Smooth muscle cell (in vitro differentiated cells): Measurements from ENCODE around the gene CYSTM1. TPM values are rescaled to one million over a fixed set of nuclear protein-coding genes. Genes with fewer than 3 reads are reported as not detected.

ENCODE experiments used
- DNase-seq: peaks from one replicate; lab custom pipeline; 2025; ENCODE audit not compliant: unreplicated experiment; lab: John Stamatoyannopoulos, UW
- H2AFZ ChIP-seq: fragments of 200-600 bp; sonication (generic); 2 replicates; pipeline ENCODE4 v1.6.0; 2016; ENCODE audit warnings: antibody characterized with exemption, low read depth, mild to moderate bottlenecking
- H3F3A ChIP-seq: fragments of 200-600 bp; sonication (generic); 2 replicates; pipeline ENCODE4 v1.6.0; 2017; ENCODE audit warnings: antibody characterized with exemption, low read depth
- H3K27ac ChIP-seq: fragments of 200-600 bp; sonication (generic); 2 replicates; pipeline ENCODE4 v1.5.1; 2016; ENCODE audit warnings: low read depth, mild to moderate bottlenecking
- H3K27me3 ChIP-seq: fragments of 200-600 bp; sonication (generic); 2 replicates; pipeline ENCODE4 v1.6.1; 2016; ENCODE audit warnings: low read depth, mild to moderate bottlenecking
- H3K36me3 ChIP-seq: fragments of 200-600 bp; sonication (generic); 2 replicates; pipeline ENCODE4 v1.5.1; 2016; ENCODE audit warnings: low read depth
- H3K4me1 ChIP-seq: fragments of 200-600 bp; sonication (generic); 2 replicates; pipeline ENCODE4 v1.5.1; 2016; ENCODE audit warnings: low read depth
- H3K4me2 ChIP-seq: fragments of 200-600 bp; sonication (generic); 2 replicates; pipeline ENCODE4 v1.6.0; 2016; ENCODE audit warnings: mild to moderate bottlenecking
- H3K4me3 ChIP-seq: fragments of 200-600 bp; sonication (generic); 2 replicates; pipeline ENCODE4 v1.5.1; 2016; ENCODE audit warnings: mild to moderate bottlenecking
- H3K79me2 ChIP-seq: fragments of 200-600 bp; sonication (generic); 2 replicates; pipeline ENCODE4 v1.6.0; 2016; ENCODE audit warnings: low read depth, mild to moderate bottlenecking
- H3K9ac ChIP-seq: fragments of 200-600 bp; sonication (generic); 2 replicates; pipeline ENCODE4 v1.6.0; 2016; ENCODE audit warnings: low read depth
- H3K9me3 ChIP-seq: fragments of 200-600 bp; sonication (generic); replicated peaks from 2 replicates; pipeline ENCODE4 v1.5.1; 2016; ENCODE audit warnings: low read depth
- H4K20me1 ChIP-seq: fragments of 200-600 bp; sonication (generic); 2 replicates; pipeline ENCODE4 v1.6.0; 2016; ENCODE audit warnings: low read depth
- WGBS: methylation state at CpG from one replicate; pipeline ENCODE4 v1.1.7; 2016; ENCODE audit warnings: low lambda C conversion rate; 5-methylcytosine and 5-hydroxymethylcytosine counted together
- polyA plus RNA-seq: library from polyadenylated mRNA; unstranded; fragments of >200 nt; fragmentation: Nextera tagmentation; extraction: Ambion mirVana; gene quantifications from 2 replicates; pipeline ENCODE4 v1.2.1, GENCODE V29; 2016
- total RNA-seq: library from RNA; depleted of rRNA; stranded (reverse); fragments of >200 nt; gene quantifications from 2 replicates; pipeline ENCODE4 v1.2.3, GENCODE V29; 2014
- TF ChIP-seq, protein P1 (sequence below): fragments of 200-600 bp; sonication (generic); IDR thresholded peaks from 2 replicates; pipeline ENCODE4 v1.5.1; 2017; ENCODE audit warnings: borderline replicate concordance, mild to moderate bottlenecking, antibody characterized with exemption; ENCODE audit not compliant: insufficient read depth, poor library complexity, severe bottlenecking

The CYSTM1 gene
- total and polyA plus RNA-seq, 2 experiments from 2014 or later: 23.5 to 45.6 TPM

DNA sequence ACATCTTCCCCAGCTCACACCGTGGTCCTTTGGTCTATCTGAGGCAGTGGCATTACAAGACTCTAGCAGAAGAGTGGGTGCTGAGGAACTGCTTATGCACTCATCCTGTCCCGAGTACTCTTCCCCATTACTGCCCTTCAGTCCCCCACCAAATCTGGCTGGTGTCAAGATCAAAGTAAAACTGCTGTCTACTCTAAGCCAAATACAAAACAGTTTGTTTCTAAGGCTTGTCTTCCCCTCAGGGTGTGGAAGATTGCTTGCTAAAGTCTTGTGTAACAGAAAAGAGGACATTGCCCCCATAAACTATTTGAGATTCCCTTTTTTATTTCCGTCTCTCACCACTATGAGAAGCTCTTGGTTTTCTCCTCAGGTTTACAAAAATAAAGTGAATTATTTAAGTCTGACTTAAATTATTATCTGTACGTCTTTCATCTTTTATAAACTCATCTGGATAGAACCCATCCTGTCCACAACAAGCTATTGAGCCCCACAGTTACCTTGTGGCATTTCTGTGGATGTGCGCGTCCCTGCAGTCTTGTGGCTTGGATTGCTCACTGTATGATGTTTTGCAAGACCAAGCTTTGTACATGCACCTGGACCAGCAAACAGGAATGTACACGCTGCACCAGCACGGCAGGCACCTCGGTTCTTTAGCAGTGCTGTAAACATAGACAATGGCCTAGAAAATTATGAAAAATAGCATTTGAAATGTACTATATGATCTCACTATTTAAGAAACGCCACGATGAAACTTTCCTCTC is 61.0 kb downstream of the CYSTM1 start:
- no peak overlapping the region for H3K9ac ChIP-seq
- WGBS: 93% methylated on average over 11 of the region's 11 CpGs
- no peaks in the 10 kb centered on the region for H3K36me3 ChIP-seq
- peaks cover 1% of the 10 kb centered on the region for H3K4me1 ChIP-seq
- H3K4me2 ChIP-seq: no peak overlapping the region
- H3K27me3 ChIP-seq: no peaks in the 10 kb centered on the region
- H3K4me3 ChIP-seq: no peak overlapping the region
- peaks cover 3% of the 10 kb centered on the region for H4K20me1 ChIP-seq
- no peaks in the 10 kb centered on the region for H3K79me2 ChIP-seq
- no peak overlapping the region for H2AFZ ChIP-seq
- H3F3A ChIP-seq: no peaks in the 10 kb centered on the region
- TF ChIP-seq, protein P1, sequence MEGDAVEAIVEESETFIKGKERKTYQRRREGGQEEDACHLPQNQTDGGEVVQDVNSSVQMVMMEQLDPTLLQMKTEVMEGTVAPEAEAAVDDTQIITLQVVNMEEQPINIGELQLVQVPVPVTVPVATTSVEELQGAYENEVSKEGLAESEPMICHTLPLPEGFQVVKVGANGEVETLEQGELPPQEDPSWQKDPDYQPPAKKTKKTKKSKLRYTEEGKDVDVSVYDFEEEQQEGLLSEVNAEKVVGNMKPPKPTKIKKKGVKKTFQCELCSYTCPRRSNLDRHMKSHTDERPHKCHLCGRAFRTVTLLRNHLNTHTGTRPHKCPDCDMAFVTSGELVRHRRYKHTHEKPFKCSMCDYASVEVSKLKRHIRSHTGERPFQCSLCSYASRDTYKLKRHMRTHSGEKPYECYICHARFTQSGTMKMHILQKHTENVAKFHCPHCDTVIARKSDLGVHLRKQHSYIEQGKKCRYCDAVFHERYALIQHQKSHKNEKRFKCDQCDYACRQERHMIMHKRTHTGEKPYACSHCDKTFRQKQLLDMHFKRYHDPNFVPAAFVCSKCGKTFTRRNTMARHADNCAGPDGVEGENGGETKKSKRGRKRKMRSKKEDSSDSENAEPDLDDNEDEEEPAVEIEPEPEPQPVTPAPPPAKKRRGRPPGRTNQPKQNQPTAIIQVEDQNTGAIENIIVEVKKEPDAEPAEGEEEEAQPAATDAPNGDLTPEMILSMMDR: no peak
- H3K27ac ChIP-seq: no peak overlapping the region
- no peak for DNase-seq
- H3K9me3 ChIP-seq: no peaks in the 10 kb centered on the region

DNA sequence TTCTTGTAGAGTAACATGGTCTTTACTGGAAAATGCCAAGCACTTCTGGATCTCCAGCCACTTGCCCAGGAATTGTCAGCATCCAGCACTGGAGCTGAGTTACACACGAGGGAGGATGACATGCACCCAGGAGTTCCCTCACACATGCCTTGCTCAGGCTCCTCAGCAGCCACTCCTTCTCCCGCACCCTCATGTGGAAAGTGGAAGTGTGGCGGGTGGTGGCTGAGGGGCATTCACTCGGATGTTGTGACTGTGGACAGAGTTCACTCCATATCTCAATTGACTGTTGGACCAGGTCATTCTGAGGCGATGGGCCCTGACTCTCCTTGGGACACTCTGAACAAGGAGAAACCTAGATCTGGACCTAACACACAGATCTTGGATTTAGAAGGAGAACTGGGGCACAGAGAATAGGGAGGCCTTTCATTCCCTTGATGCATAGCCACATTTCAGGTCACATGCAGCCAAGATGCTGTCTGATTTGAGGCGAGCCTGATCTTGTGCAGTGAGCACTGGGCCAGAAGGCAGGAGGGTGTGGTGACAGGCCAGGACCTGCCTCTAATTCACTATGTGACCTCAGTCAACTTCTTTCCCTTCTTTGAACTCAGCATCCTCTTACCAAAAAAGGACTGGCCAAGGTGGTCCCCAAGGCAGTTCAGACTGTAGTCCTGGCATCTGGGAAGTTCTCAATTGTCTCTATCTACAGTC is 62.1 kb downstream of the CYSTM1 start:
- Histone ChIP-seq H3K27ac (no peak overlapping the region), H3K27me3 (no peaks in the 10 kb centered on the region), H3K79me2 (no peaks in the 10 kb centered on the region), H3K9me3 (no peaks in the 10 kb centered on the region), H3K4me1 (peaks cover 8% of the 10 kb centered on the region), H2AFZ (no peak overlapping the region), H3F3A (no peaks in the 10 kb centered on the region), H4K20me1 (peaks cover 4% of the 10 kb centered on the region), H3K4me2 (no peak overlapping the region), H3K36me3 (no peaks in the 10 kb centered on the region), H3K4me3 (no peak overlapping the region), H3K9ac (no peak overlapping the region)
- DNase-seq: no peak
- 93% methylated on average over 6 of the region's 6 CpGs for WGBS
- TF ChIP-seq, protein P1: no peak

GRCh38 chr5:140238756-140239155 is 63.8 kb downstream of the CYSTM1 start:
- Histone ChIP-seq H3K4me1 (peaks cover 8% of the 10 kb centered on the region), H3K27ac (no peak overlapping the region), H2AFZ (no peak overlapping the region), H3K4me2 (no peak overlapping the region), H3K36me3 (no peaks in the 10 kb centered on the region), H3K9ac (no peak overlapping the region), H4K20me1 (peaks cover 4% of the 10 kb centered on the region), H3K9me3 (no peaks in the 10 kb centered on the region), H3K4me3 (no peak overlapping the region), H3K79me2 (no peaks in the 10 kb centered on the region), H3F3A (no peaks in the 10 kb centered on the region), H3K27me3 (no peaks in the 10 kb centered on the region)
- WGBS: 92% methylated on average over 6 of the region's 6 CpGs
- TF ChIP-seq, protein P1: no peak
- DNase-seq: no peak
